Measurements from ENCODE around the gene SLC6A18.

Gene SLC6A18

DNA sequence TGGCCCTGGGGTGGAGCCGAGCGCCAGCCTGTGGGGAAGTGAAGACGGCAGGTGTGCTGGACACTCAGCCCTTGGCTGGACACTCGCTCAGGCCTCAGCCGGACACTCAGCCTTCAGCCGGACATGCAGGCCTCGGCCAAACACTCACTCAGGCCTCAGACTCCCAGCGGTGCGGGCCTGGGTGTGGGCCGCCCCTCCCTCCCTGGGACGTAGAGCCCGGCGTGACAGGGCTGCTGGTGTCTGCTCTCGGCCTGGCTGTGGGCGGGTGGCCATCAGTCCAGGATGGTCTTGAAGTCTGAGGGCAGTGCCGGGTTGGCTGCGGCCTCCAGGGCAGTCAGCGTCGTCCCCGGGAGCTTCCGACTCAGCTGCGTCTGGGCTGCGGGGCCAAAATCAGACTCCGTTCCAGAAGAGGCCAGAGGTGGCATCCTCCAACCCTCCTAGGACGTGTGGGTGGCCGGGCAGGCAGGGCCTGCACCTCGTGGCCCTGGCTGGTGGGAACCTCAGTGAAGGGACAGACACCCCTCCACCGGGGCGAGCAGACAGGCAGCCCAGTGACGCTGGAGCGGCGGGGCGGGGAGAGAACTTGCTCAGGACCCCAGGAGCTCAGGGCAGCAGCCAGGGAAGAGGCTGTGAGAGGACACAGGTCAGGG lies 28.4 kb downstream of the SLC6A18 start:
- H3K27ac ChIP-seq: no peak overlapping the region
- no peaks in the 10 kb centered on the region for H3K4me1 ChIP-seq (ENCODE audit: control insufficient read depth in 1 of 2, insufficient read depth in 1 of 2, low read depth in 1 of 2, low read length in 1 of 2)
- H3K9me3 ChIP-seq: no peaks in the 10 kb centered on the region
- no peaks in the 10 kb centered on the region for H3K36me3 ChIP-seq
- no peaks in the 10 kb centered on the region for H3K27me3 ChIP-seq
- no peak overlapping the region for H3K4me3 ChIP-seq (ENCODE audit: low read depth in 1 of 2, low read length in 1 of 2)
- TF ChIP-seq, protein P1, sequence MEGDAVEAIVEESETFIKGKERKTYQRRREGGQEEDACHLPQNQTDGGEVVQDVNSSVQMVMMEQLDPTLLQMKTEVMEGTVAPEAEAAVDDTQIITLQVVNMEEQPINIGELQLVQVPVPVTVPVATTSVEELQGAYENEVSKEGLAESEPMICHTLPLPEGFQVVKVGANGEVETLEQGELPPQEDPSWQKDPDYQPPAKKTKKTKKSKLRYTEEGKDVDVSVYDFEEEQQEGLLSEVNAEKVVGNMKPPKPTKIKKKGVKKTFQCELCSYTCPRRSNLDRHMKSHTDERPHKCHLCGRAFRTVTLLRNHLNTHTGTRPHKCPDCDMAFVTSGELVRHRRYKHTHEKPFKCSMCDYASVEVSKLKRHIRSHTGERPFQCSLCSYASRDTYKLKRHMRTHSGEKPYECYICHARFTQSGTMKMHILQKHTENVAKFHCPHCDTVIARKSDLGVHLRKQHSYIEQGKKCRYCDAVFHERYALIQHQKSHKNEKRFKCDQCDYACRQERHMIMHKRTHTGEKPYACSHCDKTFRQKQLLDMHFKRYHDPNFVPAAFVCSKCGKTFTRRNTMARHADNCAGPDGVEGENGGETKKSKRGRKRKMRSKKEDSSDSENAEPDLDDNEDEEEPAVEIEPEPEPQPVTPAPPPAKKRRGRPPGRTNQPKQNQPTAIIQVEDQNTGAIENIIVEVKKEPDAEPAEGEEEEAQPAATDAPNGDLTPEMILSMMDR (IDR thresholded peaks at IDR 0.05): no peak

DNA sequence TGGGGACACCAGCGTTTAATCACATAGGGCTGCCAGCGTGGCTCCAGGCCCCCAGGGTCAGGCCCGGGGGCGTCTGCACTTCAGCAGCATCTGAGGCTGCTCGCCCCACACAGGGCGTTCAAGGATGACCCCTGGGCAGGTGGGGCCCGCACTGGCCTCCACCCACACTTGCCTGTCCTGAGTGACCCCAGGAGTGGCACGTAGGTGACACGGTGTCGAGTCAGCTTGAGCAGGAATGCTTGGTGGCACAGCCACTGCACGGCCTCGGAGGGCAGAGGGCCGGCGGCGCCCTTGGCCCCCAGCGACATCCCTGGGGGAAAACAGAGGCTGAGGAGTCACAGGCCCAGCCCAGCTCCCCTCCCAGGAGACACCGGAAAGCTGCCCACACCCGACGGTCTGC lies 29.0 kb downstream of the SLC6A18 start:
- no peaks in the 10 kb centered on the region for H3K27me3 ChIP-seq
- TF ChIP-seq, protein P1 (IDR thresholded peaks at IDR 0.05): no peak
- H3K4me1 ChIP-seq (ENCODE audit: control insufficient read depth in 1 of 2, insufficient read depth in 1 of 2, low read depth in 1 of 2, low read length in 1 of 2): no peaks in the 10 kb centered on the region
- no peaks in the 10 kb centered on the region for H3K36me3 ChIP-seq
- no peak overlapping the region for H3K27ac ChIP-seq
- no peak overlapping the region for H3K4me3 ChIP-seq (ENCODE audit: low read depth in 1 of 2, low read length in 1 of 2)
- no peaks in the 10 kb centered on the region for H3K9me3 ChIP-seq

DNA sequence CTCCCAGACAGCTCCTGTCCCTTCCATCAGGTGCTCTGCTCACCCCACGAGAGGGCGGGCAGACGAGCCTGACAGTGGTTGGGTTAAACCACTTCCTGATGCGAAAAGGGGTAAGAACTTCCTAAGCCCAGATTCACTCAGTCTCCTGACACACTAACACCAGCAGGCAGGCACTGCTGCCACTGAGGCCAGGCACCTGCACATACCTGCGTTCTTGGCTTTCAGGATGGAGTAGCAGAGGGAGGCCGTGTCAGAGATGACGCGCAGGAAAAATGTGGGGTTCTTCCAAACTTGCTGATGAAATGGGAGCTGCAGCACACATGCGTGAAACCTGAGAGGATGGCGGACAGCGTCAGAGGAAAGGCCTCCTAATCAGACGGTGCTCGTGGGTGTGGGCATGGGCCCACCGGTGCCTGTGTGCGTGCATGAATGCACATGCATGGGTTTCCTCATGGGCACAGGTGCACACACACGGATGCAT lies 29.9 kb downstream of the SLC6A18 start:
- Histone ChIP-seq H3K27ac (no peak overlapping the region), H3K9me3 (no peaks in the 10 kb centered on the region), H3K27me3 (no peaks in the 10 kb centered on the region), H3K4me3 (ENCODE audit: low read depth in 1 of 2, low read length in 1 of 2) (no peak overlapping the region), H3K36me3 (no peaks in the 10 kb centered on the region), H3K4me1 (ENCODE audit: control insufficient read depth in 1 of 2, insufficient read depth in 1 of 2, low read depth in 1 of 2, low read length in 1 of 2) (no peaks in the 10 kb centered on the region)
- TF ChIP-seq, protein P1 (IDR thresholded peaks at IDR 0.05): no peak

DNA sequence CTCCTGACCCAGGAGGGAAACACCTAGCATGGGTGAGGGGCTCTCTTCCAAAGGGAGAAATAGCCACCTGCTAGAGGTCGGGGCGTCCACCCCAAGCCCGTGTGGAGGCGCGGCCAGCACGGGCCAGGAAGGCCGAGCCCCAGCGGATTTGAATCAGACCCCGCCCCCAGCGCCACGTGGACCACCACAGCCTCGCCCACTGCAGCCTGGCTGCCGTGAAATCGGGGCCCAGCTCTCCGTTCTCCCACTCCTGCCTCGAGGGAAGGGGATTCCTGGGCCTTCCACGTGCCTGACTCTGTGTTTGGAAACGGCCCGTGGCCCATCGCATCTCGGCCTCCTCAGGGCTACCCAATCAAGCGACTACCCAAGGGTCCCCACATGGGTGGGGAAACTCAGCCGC lies 31.6 kb downstream of the SLC6A18 start:
- Histone ChIP-seq H3K4me1 (ENCODE audit: control insufficient read depth in 1 of 2, insufficient read depth in 1 of 2, low read depth in 1 of 2, low read length in 1 of 2) (no peaks in the 10 kb centered on the region), H3K27ac (no peak overlapping the region), H3K36me3 (no peaks in the 10 kb centered on the region), H3K9me3 (no peaks in the 10 kb centered on the region), H3K4me3 (ENCODE audit: low read depth in 1 of 2, low read length in 1 of 2) (no peak overlapping the region), H3K27me3 (no peaks in the 10 kb centered on the region)
- TF ChIP-seq, protein P1 (IDR thresholded peaks at IDR 0.05): no peak

DNA sequence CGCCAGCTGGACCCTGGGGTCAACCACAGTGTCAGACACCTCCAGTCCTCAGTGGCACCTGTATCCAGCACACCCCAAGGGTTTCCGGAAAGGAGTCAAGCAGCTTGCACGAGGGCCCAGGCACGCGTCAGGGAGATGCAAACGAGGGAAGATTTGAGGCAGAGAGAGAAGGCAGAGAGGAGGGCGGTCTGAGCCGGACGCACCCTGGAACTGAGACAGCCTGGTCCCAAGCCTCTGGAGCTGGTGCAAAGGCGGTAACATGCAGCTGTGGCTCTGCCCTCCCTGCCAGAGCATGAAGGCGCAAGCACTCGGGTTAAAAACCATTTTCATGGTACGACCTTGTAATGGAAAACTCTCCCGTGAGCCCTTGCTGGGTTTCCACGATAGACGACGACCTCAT lies 32.2 kb downstream of the SLC6A18 start:
- no peaks in the 10 kb centered on the region for H3K36me3 ChIP-seq
- no peaks in the 10 kb centered on the region for H3K27me3 ChIP-seq
- no peaks in the 10 kb centered on the region for H3K9me3 ChIP-seq
- TF ChIP-seq, protein P1 (IDR thresholded peaks at IDR 0.05): no peak
- no peak overlapping the region for H3K4me3 ChIP-seq (ENCODE audit: low read depth in 1 of 2, low read length in 1 of 2)
- H3K4me1 ChIP-seq (ENCODE audit: control insufficient read depth in 1 of 2, insufficient read depth in 1 of 2, low read depth in 1 of 2, low read length in 1 of 2): no peaks in the 10 kb centered on the region
- H3K27ac ChIP-seq: no peak overlapping the region
